Activated naive CD4-positive, alpha-beta T cell treated with anti-CD3 and anti-CD28 coated beads, Interleukin-2, amount 50 U/mL, for 16 hours (primary cell): ENCODE results near the gene KRT15.

Source experiments
- DNase-seq: peaks from one replicate; pipeline ENCODE4 v3.0.0-alpha.2; 2020

Gene KRT15

GRCh38 chr17:41500131-41500911 is 18.4 kb downstream of the KRT15 start:
- DNase-seq = no peak

- DNase-seq = no peak
Measured at GRCh38 chr17:41499714-41500113, 19.0 kb downstream of the KRT15 start.

DNA sequence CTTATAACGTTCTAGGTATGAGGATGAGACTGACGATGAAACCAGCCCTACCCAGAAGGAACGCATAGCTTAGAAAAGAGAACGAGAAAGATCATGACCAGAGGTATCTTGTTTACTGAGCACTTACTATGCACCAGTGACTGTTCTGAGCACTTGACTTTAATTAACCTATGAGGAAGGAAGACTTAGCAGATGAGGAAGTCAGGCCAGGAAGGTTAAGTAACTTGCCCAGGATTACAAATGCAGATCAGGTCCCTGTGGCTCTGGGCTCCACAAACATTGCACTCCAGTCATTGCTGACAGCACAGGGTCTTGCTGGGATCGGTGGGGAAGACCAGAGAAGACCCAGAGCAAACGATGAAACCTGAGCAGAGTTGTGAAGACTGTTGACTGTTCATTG is 20.4 kb downstream of the KRT15 start:
- no peak for DNase-seq

GRCh38 chr17:41496803-41497484 is 21.7 kb downstream of the KRT15 start:
- DNase-seq = peak; percentile 51

- no peak for DNase-seq
Measured at GRCh38 chr17:41494524-41494923, 24.2 kb downstream of the KRT15 start.

DNA sequence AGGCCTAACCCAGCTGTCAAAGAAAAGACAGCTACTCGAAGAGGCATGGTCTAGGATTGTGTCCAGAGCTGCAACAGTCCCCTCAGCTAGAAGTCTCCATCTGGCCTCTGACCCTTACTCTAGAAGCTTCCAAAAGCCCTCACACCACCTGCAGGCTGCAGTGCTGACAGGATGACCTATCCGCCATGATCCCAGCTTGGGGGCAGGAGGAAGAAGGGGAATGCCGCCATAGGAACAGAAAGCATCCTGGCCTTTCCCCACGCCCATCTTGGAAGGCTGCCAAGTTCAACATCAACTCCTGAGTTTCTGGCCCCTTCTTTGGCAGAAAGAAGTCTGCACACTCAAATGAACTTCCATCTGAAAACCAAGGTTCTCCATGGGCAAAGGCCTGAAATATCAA is 25.9 kb downstream of the KRT15 start:
- DNase-seq = no peak

- DNase-seq = no peak
Measured at GRCh38 chr17:41492351-41492750, 26.3 kb downstream of the KRT15 start.

DNA sequence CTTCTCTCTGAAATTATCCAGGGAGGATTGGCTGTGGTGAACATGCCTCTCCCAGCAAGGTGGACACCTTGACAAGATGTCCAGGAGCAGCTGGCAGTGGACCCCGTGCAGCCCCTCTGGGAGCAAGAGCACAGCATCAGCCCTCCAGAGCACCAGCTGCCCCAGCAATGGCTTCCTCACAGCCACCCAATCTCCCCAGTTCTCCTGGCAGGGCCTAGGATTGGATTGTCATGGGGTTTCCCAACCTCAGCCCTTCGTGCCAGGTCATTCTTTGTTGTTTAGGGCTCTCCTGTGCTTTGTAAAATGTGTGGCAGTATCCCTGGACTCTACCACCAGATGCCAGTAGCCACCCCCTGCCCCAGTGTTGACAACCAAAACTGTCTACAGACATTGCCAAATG is 27.2 kb downstream of the KRT15 start:
- DNase-seq = no peak

GRCh38 chr17:41490000-41490990 is 28.4 kb downstream of the KRT15 start:
- DNase-seq = no peak

GRCh38 chr17:41489531-41489930 is 29.2 kb downstream of the KRT15 start, which contains the start of gene KRT36:
Gene KRT36, minus strand, starts transcription at chr17:41489910. Its CDS starts 46 bp downstream, at chr17:41489864.
- DNase-seq = no peak

- DNase-seq = no peak
Measured at GRCh38 chr17:41486809-41487530, 31.7 kb downstream of the KRT15 start.

GRCh38 chr17:41486316-41486715 is 32.4 kb downstream of the KRT15 start:
- DNase-seq = no peak

DNA sequence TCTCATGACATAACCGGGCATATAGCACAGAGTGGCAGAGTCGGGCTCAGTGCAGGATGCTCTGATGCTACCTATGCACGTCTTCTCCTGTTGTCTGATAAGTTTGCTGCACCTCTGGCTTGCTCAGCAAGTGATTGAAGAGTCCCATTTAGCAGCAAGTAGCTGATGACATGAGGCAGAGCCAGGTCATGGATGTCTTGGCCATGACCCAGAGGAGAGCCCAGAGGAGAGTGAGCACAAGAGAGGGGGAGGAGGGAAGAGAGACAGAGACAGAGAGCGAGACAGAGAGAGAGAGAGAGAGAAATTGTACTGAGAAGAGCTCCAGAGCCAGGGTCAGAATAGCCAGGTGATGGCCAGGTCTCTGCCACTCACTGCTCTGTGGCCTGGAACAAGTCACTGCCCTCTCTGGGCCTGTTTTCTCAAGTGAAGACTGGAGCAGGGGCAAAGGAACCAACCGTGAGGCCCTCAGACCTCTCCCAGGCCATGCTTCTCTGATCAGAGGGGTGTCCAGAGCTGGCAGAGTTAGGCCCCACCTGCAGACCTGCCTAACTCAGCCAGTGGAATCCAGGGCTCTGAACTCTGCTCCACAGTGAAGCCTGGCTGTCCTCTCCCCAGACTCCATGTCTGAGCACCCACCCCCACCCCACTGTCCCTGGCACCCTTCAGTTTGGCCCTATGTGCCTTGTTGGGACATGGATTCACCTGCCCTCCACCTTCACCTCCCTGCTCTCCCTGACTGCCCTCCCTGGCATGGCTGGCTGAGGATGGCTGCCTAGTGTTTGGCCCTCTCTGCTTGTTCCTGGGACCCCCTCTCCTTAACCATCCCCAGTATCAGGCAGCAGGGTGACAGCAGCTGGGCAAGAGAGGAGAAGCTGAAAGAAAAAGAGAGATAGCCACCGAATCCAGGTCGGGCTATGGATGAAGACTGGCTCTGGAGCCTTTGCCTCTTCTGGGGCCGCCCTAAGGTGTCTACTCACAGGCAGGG is 33.5 kb downstream of the KRT15 start:
- DNase-seq = no peak

DNA sequence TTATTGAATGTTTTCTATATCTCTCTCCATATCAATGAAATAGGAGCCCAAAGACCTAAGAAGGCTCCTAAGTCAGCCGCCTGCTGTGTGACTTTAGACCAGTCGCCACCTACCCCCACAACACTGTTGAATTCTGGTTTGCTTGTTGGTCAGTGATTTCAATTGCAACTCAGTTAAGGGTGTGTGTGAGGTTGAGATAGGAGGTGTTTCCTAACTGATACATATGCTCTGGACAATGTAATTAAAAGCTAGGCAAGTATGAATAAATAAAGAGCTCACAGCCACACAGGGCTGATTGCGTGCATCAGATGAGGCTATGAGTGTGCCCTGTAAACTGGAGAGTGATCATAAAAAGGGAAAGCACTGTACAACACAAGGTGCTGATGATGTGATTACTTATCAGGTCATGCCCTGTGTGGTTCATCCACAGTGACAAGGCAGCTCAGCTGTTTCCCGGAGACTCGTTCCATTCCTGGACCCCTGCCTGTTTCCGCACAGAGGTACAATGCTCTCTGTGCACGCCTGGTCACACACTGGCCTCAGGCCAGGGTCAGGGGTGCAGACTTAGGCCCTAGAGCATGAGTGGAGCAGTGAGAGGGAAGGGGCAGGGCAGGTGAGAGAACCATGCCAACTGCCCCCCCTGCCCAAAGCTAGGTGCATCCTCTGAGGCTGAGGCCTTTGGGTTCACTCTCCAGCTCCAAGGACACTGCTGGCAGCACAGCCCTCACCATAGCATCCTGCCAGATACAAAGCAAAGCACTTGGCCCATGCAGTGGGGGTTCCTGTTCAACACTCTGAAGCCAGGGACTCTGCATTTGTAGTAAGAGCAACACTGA is 34.5 kb downstream of the KRT15 start:
- no peak for DNase-seq

- no peak for DNase-seq
Measured at GRCh38 chr17:41483531-41483930, 35.2 kb downstream of the KRT15 start.

- DNase-seq = no peak
Measured at GRCh38 chr17:41481036-41481435, 37.7 kb downstream of the KRT15 start, which contains the start of gene KRT35. Gene KRT35, minus strand, starts transcription at chr17:41481151. Its CDS starts 54 bp downstream, at chr17:41481097.

DNA sequence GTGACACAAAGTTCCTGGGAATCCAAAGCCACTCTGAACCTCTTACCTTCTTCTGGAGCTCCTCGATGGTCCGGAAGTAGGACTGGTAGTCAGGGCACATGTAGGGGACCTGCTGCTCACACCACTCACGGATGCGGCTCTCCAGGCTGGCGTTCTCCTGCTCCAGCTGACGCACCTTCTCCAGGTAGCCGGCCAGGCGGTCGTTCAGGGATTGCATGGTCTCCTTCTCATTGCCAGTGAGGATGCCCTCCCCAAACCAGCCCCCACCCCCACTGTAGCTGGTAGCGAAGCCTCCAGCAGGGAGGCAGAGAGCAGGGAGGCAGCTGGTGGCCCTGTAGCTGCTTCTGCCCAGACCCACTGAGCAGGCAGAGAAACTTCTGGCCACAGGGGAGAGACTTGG is 38.1 kb downstream of the KRT15 start:
- no peak for DNase-seq

DNA sequence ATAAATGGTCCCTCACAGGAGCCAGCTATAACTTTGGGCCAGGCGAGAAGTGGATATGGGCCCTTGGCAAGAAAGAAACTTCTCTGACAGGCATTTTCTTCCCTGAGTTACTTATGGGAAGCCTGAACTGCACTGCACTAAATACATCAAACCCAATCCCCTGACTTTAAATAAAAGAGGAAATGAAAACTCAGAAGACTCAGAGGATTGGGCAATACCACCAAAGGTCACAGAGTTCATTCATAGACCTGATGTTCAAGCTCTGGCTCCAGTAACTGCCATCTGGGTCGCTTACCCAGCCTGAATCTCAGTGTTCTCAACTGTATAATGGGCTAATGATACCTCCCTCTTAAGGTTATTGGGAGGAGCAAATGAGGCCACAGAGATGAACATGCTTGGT is 38.6 kb downstream of the KRT15 start:
- no peak for DNase-seq

DNA sequence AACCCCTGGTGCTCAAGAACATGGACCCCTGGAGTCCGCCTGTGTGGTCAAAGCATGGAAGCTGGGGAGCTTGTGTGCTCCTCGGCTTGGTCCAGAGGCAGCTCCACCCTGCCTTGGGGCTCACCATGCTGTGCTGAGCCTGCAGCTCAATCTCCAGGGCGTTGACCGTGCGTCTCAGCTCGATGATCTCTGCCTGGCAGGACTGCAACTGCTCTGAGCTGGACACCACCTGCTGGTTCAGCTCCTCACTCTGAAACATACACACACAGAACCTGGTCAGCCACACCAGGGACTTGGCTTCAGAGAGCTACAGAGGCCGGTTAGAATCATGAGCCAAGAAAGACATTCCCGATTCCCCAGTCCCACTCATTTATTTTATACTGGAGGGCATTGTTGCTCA is 40.5 kb downstream of the KRT15 start:
- no peak for DNase-seq
